Skin epidermis (tissue), 12 donors: ENCODE measurements around the gene SF3B3.
A peak's percentile ranks its signal among the peaks of the same experiment; 100 is the strongest.

Experiments
- H3K27ac ChIP-seq, 21 experiments: fragments of 200-600 bp; sonication (generic) in 11 of 21; one replicate each; pipeline ENCODE4 v1.5.0; 2020; ENCODE audit warnings: mild to moderate bottlenecking in 3 of 21, inconsistent platforms in 2 of 21, moderate library complexity in 2 of 21
- H3K4me3 ChIP-seq, 7 experiments: fragments of 200-600 bp; sonication (generic) in 2 of 7; one replicate each; pipeline ENCODE4 v1.5.0; 2020; ENCODE audit warnings: inconsistent platforms in 2 of 7, mild to moderate bottlenecking in 2 of 7, moderate library complexity in 1 of 7

The SF3B3 gene

GRCh38 chr16:70553645-70554044 lies 30.0 kb downstream of the SF3B3 start:
- Histone ChIP-seq H3K4me3 (no peak overlapping the region), H3K27ac (peak overlapping the region in 7 of 21 experiments; percentile 8 to 62 (median 27))

- Histone ChIP-seq H3K4me3 (no peak overlapping the region), H3K27ac (peak overlapping the region in 1 of 21 experiments; percentile 14)
Observed at GRCh38 chr16:70556063-70556462, 32.4 kb downstream of the SF3B3 start.

GRCh38 chr16:70561623-70562022 lies 38.0 kb downstream of the SF3B3 start:
- Histone ChIP-seq H3K4me3 (no peak overlapping the region), H3K27ac (peak overlapping the region in 13 of 21 experiments; percentile 3 to 79 (median 49))

- H3K4me3 ChIP-seq = no peak overlapping the region
- peak overlapping the region in 13 of 21 experiments; percentile 1 to 79 (median 51) for H3K27ac ChIP-seq
Observed at GRCh38 chr16:70563636-70564035, 40.0 kb downstream of the SF3B3 start.

- Histone ChIP-seq H3K27ac (peak overlapping the region in 9 of 21 experiments; percentile 3 to 79 (median 51)), H3K4me3 (peak overlapping the region in 1 of 7 experiments; percentile 5)
Observed at GRCh38 chr16:70565053-70565452, 41.4 kb downstream of the SF3B3 start.

- peak overlapping the region in 12 of 21 experiments; percentile 8 to 55 (median 32) for H3K27ac ChIP-seq
- H3K4me3 ChIP-seq = no peak overlapping the region
Observed at GRCh38 chr16:70568601-70569237, 45.1 kb downstream of the SF3B3 start.

- H3K27ac ChIP-seq = peak overlapping the region in 3 of 21 experiments; percentile 9 to 51 (median 10)
- no peak overlapping the region for H3K4me3 ChIP-seq
Observed at GRCh38 chr16:70569752-70570151, 46.1 kb downstream of the SF3B3 start.

GRCh38 chr16:70570967-70571570 lies 47.5 kb downstream of the SF3B3 start:
- H3K27ac ChIP-seq = peak overlapping the region in 4 of 21 experiments; percentile 3 to 78 (median 22)
- H3K4me3 ChIP-seq = no peak overlapping the region

- H3K4me3 ChIP-seq = no peak overlapping the region
- peak overlapping the region in 11 of 21 experiments; percentile 3 to 81 (median 68) for H3K27ac ChIP-seq
Observed at GRCh38 chr16:70571623-70572022, 48.0 kb downstream of the SF3B3 start.

GRCh38 chr16:70572050-70572925 lies 48.7 kb downstream of the SF3B3 start:
- Histone ChIP-seq H3K4me3 (no peak overlapping the region), H3K27ac (peak overlapping the region in 18 of 21 experiments; percentile 8 to 81 (median 64))

- peak overlapping the region in 18 of 21 experiments; percentile 8 to 81 (median 64) for H3K27ac ChIP-seq
- no peak overlapping the region for H3K4me3 ChIP-seq
Observed at GRCh38 chr16:70572926-70573270, 49.3 kb downstream of the SF3B3 start.

- H3K27ac ChIP-seq = peak overlapping the region in 20 of 21 experiments; percentile 2 to 81 (median 60)
- H3K4me3 ChIP-seq = no peak overlapping the region
Observed at GRCh38 chr16:70573451-70574121, 50.0 kb downstream of the SF3B3 start.

GRCh38 chr16:70574595-70575271 lies 51.1 kb downstream of the SF3B3 start:
- Histone ChIP-seq H3K27ac (peak overlapping the region in 17 of 21 experiments; percentile 25 to 81 (median 67)), H3K4me3 (no peak overlapping the region)

- Histone ChIP-seq H3K27ac (peak overlapping the region in 7 of 21 experiments; percentile 3 to 54 (median 23)), H3K4me3 (no peak overlapping the region)
Observed at GRCh38 chr16:70575376-70575775, 51.8 kb downstream of the SF3B3 start.

GRCh38 chr16:70576431-70577255 lies 53.0 kb downstream of the SF3B3 start:
- H3K27ac ChIP-seq = peak overlapping the region in 14 of 21 experiments; percentile 2 to 61 (median 34)
- H3K4me3 ChIP-seq = no peak overlapping the region

- H3K27ac ChIP-seq = peak overlapping the region in 6 of 21 experiments; percentile 1 to 58 (median 42)
- no peak overlapping the region for H3K4me3 ChIP-seq
Observed at GRCh38 chr16:70577256-70577698, 53.7 kb downstream of the SF3B3 start.

GRCh38 chr16:70578035-70578434 lies 54.4 kb downstream of the SF3B3 start:
- Histone ChIP-seq H3K4me3 (no peak overlapping the region), H3K27ac (no peak overlapping the region)

GRCh38 chr16:70579248-70579647 lies 55.6 kb downstream of the SF3B3 start:
- H3K27ac ChIP-seq = peak overlapping the region in 5 of 21 experiments; percentile 19 to 69 (median 43)
- H3K4me3 ChIP-seq = no peak overlapping the region
